SU-DHL-6 (cell line): ENCODE data around the gene LCE2A.
"Not testable (repeated sequence)": the region's sequence is repeated elsewhere in the genome, so short reads cannot be mapped to it uniquely, and the experiment has no call there.

ENCODE experiments used
- H2AFZ ChIP-seq: fragments of 200-600 bp; sonication (generic); 2 replicates; pipeline ENCODE4 v1.6.1; 2014; ENCODE audit warnings: low read depth, mild to moderate bottlenecking, moderate library complexity, mixed read lengths, antibody characterized with exemption, low read length; ENCODE audit not compliant: severe bottlenecking
- H3F3A ChIP-seq: fragments of 200-600 bp; shearing (Covaris generic); 2 replicates; pipeline ENCODE4 v1.6.0; 2016; ENCODE audit warnings: antibody characterized with exemption, mild to moderate bottlenecking; ENCODE audit not compliant: insufficient read depth
- H3K27ac ChIP-seq: fragments of 200-600 bp; sonication (generic); 2 replicates; pipeline ENCODE4 v1.5.1; 2016; ENCODE audit warnings: low read depth, mild to moderate bottlenecking, low read length, moderate library complexity, mixed read lengths
- H3K27me3 ChIP-seq: fragments of 200-600 bp; sonication (generic), shearing (Covaris generic); 2 replicates; pipeline ENCODE4 v1.6.0; 2014; ENCODE audit warnings: mild to moderate bottlenecking, low read length
- H3K36me3 ChIP-seq: fragments of 200-600 bp; sonication (generic); 2 replicates; pipeline ENCODE4 v1.6.1; 2014; ENCODE audit warnings: mild to moderate bottlenecking, low read length, mixed read lengths
- H3K4me2 ChIP-seq: fragments of 300-600, 200-600 bp; shearing (Covaris generic), sonication (generic); 2 replicates; pipeline ENCODE4 v1.6.0; 2014; ENCODE audit warnings: low read length, low read depth, mild to moderate bottlenecking; ENCODE audit not compliant: poor library complexity, severe bottlenecking
- H3K4me3 ChIP-seq: fragments of 200-600 bp; sonication (generic); 2 replicates; pipeline ENCODE4 v1.5.1; 2014; ENCODE audit warnings: antibody characterized with exemption, low read length, mild to moderate bottlenecking, mixed read lengths; ENCODE audit not compliant: insufficient read depth, poor library complexity, severe bottlenecking
- H3K79me2 ChIP-seq: fragments of 200-600 bp; sonication (generic); 2 replicates; pipeline ENCODE4 v1.6.1; 2014; ENCODE audit warnings: mild to moderate bottlenecking, low read length, moderate library complexity; ENCODE audit not compliant: insufficient read depth
- H3K9ac ChIP-seq: fragments of 200-600 bp; sonication (generic); 2 replicates; pipeline ENCODE4 v1.7.0; 2014; ENCODE audit warnings: mild to moderate bottlenecking, low read length
- H3K9me2 ChIP-seq: fragments of 200-600 bp; sonication (generic); replicated peaks from 2 replicates; pipeline ENCODE4 v1.6.1; 2014; ENCODE audit warnings: low read length; ENCODE audit not compliant: insufficient read depth
- H3K9me3 ChIP-seq: fragments of 200-600 bp; sonication (generic); 2 replicates; pipeline ENCODE4 v1.6.1; 2014; ENCODE audit warnings: low read length, mixed read lengths; ENCODE audit not compliant: insufficient read depth
- H4K20me1 ChIP-seq: fragments of 200-600 bp; sonication (generic); 2 replicates; pipeline ENCODE4 v1.6.1; 2014; ENCODE audit warnings: low read depth, mild to moderate bottlenecking, antibody characterized with exemption, low read length, moderate library complexity, mixed read lengths
- EZH2phosphoT487 ChIP-seq: fragments of 200-600 bp; sonication (generic), shearing (Covaris generic); conservative IDR thresholded peaks from 2 replicates; pipeline ENCODE4 v1.6.1; 2018; ENCODE audit warnings: mild to moderate bottlenecking, antibody characterized with exemption, low read length, moderate library complexity, mixed read lengths
- TF ChIP-seq, protein P1 (sequence below): fragments of 200-600 bp; sonication (generic); IDR thresholded peaks from one replicate; pipeline ENCODE4 v1.5.1; 2017; ENCODE audit warnings: antibody characterized with exemption, mild to moderate bottlenecking, low read length, moderate library complexity; ENCODE audit not compliant: insufficient read depth, poor library complexity, severe bottlenecking

LCE2A gene

DNA sequence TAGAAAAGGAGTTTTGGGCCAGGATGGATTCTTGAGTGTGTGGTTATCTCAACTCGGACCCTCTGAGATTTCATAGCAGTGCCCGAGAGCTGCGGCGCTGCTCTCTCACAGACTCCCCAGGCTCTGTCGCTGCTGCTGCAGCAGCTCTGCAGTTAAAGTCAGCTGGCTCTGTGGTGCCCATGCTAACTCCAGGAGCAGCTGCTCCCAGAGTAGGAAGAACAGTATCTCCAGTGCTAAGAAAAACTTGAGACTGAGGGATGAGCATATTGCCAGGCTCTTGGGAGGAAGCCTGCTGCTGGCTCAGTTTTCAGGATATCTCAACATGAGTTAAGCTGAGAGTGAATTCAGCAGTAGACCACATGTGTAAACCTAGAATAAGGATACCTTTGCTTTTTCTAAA lies 30.5 kb upstream of the LCE2A start:
- no peaks in the 10 kb centered on the region for H3K27me3 ChIP-seq
- H3K36me3 ChIP-seq = no peaks in the 10 kb centered on the region
- TF ChIP-seq, protein P1, sequence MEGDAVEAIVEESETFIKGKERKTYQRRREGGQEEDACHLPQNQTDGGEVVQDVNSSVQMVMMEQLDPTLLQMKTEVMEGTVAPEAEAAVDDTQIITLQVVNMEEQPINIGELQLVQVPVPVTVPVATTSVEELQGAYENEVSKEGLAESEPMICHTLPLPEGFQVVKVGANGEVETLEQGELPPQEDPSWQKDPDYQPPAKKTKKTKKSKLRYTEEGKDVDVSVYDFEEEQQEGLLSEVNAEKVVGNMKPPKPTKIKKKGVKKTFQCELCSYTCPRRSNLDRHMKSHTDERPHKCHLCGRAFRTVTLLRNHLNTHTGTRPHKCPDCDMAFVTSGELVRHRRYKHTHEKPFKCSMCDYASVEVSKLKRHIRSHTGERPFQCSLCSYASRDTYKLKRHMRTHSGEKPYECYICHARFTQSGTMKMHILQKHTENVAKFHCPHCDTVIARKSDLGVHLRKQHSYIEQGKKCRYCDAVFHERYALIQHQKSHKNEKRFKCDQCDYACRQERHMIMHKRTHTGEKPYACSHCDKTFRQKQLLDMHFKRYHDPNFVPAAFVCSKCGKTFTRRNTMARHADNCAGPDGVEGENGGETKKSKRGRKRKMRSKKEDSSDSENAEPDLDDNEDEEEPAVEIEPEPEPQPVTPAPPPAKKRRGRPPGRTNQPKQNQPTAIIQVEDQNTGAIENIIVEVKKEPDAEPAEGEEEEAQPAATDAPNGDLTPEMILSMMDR = no peak
- no peaks in the 10 kb centered on the region for H4K20me1 ChIP-seq
- no peaks in the 10 kb centered on the region for H3K9me2 ChIP-seq
- H3K4me2 ChIP-seq = no peak overlapping the region
- H3F3A ChIP-seq = no peaks in the 10 kb centered on the region
- H3K27ac ChIP-seq = no peak overlapping the region
- H3K9me3 ChIP-seq = no peaks in the 10 kb centered on the region
- H2AFZ ChIP-seq = no peak overlapping the region
- H3K79me2 ChIP-seq = no peaks in the 10 kb centered on the region
- H3K4me3 ChIP-seq = no peak overlapping the region
- no peak overlapping the region for H3K9ac ChIP-seq

GRCh38 chr1:152673016-152673415 lies 25.1 kb upstream of the LCE2A start:
- H3K9me3 ChIP-seq = no peaks in the 10 kb centered on the region
- H2AFZ ChIP-seq = no peak overlapping the region
- no peak overlapping the region for H3K27ac ChIP-seq
- H3F3A ChIP-seq = no peaks in the 10 kb centered on the region
- H3K4me2 ChIP-seq = no peak overlapping the region
- no peak overlapping the region for H3K9ac ChIP-seq
- H3K27me3 ChIP-seq = no peaks in the 10 kb centered on the region
- H3K79me2 ChIP-seq = no peaks in the 10 kb centered on the region
- no peak overlapping the region for H3K4me3 ChIP-seq
- TF ChIP-seq, protein P1 = no peak
- no peaks in the 10 kb centered on the region for H3K36me3 ChIP-seq
- no peaks in the 10 kb centered on the region for H3K9me2 ChIP-seq
- H4K20me1 ChIP-seq = no peaks in the 10 kb centered on the region

- not testable (repeated sequence) for H4K20me1 ChIP-seq, H3K27me3 ChIP-seq, H3F3A ChIP-seq, H3K79me2 ChIP-seq, H3K9ac ChIP-seq, H3K9me3 ChIP-seq, H2AFZ ChIP-seq, H3K4me2 ChIP-seq, H3K4me3 ChIP-seq, H3K27ac ChIP-seq, H3K9me2 ChIP-seq, H3K36me3 ChIP-seq
Measured at GRCh38 chr1:152674983-152675382, 23.2 kb upstream of the LCE2A start, which contains the start of gene LCE2C. LCE2C (plus strand) TSS chr1:152675279; CDS start chr1:152676016, 737 bp downstream.

DNA sequence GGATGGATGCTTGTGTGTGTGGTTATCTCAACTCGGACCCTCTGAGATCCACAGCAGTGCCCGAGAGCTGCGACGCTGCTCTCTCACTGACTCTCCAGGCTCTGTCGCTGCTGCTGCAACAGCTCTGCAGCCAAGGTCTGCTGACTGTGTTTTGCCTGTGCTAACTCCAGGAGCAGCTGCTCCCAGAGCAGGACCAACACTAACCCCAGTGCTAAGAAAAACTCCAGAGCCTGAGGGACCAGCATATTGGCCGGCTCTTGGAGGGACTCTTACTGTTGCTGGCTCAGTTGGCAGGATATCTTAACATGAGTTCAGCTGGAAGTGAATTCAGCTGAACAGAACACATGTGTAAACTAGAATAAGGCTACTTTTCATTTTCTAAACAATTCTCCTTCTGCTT lies 18.7 kb upstream of the LCE2A start:
- H3F3A ChIP-seq = no peaks in the 10 kb centered on the region
- TF ChIP-seq EZH2phosphoT487 = no peak
- TF ChIP-seq, protein P1 = no peak
- no peak overlapping the region for H3K4me2 ChIP-seq
- H3K27me3 ChIP-seq = no peaks in the 10 kb centered on the region
- no peak overlapping the region for H3K4me3 ChIP-seq
- no peaks in the 10 kb centered on the region for H4K20me1 ChIP-seq
- no peaks in the 10 kb centered on the region for H3K9me3 ChIP-seq
- H3K36me3 ChIP-seq = no peaks in the 10 kb centered on the region
- H3K9ac ChIP-seq = no peak overlapping the region
- H2AFZ ChIP-seq = no peak overlapping the region
- H3K9me2 ChIP-seq = no peaks in the 10 kb centered on the region
- no peaks in the 10 kb centered on the region for H3K79me2 ChIP-seq
- no peak overlapping the region for H3K27ac ChIP-seq
